DMS153 (cell line): ENCODE data around the gene APEH.

Experiments
- DNase-seq: peaks from one replicate; lab custom pipeline; 2025; lab: John Stamatoyannopoulos, UW

The APEH gene

GRCh38 chr3:49714728-49715550 lies 40.8 kb downstream of the APEH start:
- DNase-seq = no peak

GRCh38 chr3:49715611-49716121 lies 41.5 kb downstream of the APEH start:
- no peak for DNase-seq

GRCh38 chr3:49716169-49716568 lies 42.0 kb downstream of the APEH start:
- DNase-seq = no peak

GRCh38 chr3:49716691-49717210 lies 42.6 kb downstream of the APEH start:
- DNase-seq = no peak

GRCh38 chr3:49717211-49717958 lies 43.2 kb downstream of the APEH start:
- DNase-seq = no peak

- DNase-seq = no peak
These were observed 44.1 kb downstream of the APEH start for GRCh38 chr3:49717959-49718857.

GRCh38 chr3:49718858-49719213 lies 44.7 kb downstream of the APEH start:
- no peak for DNase-seq

- peak; percentile 62 for DNase-seq
These were observed 45.2 kb downstream of the APEH start, which contains the start of gene AMIGO3 for GRCh38 chr3:49719214-49719884. Gene AMIGO3, minus strand, starts transcription at chr3:49719684. Its CDS starts 219 bp downstream, at chr3:49719465.

- DNase-seq = no peak
These were observed 46.9 kb downstream of the APEH start for GRCh38 chr3:49720855-49721595.

- no peak for DNase-seq
These were observed 47.4 kb downstream of the APEH start for GRCh38 chr3:49721596-49721895.

- DNase-seq = no peak
These were observed 48.0 kb downstream of the APEH start for GRCh38 chr3:49721896-49722781.

GRCh38 chr3:49722896-49723295 lies 48.7 kb downstream of the APEH start:
- DNase-seq = no peak

GRCh38 chr3:49723296-49723627 lies 49.1 kb downstream of the APEH start:
- no peak for DNase-seq

GRCh38 chr3:49723628-49724551 lies 49.7 kb downstream of the APEH start, which contains the start of gene GMPPB:
Gene GMPPB, minus strand, starts transcription at chr3:49723951. Its CDS starts 225 bp downstream, at chr3:49723726.
- DNase-seq = peak; percentile 87

- DNase-seq = no peak
These were observed 50.4 kb downstream of the APEH start for GRCh38 chr3:49724586-49724985.

- no peak for DNase-seq
These were observed 51.9 kb downstream of the APEH start for GRCh38 chr3:49725906-49726681.

GRCh38 chr3:49727154-49727923 lies 53.2 kb downstream of the APEH start:
- DNase-seq = no peak
